IPS-NIHi11 (cell line): ENCODE measurements around the gene TRAPPC2.
"Not testable (repeated sequence)": the region's sequence is repeated elsewhere in the genome, so short reads cannot be mapped to it uniquely, and the experiment has no call there.

Experiments
- DNase-seq: peaks from one replicate; pipeline ENCODE4 v3.0.0; 2012; ENCODE audit warnings: mixed read lengths, low spot score

TRAPPC2 gene

GRCh38 chrX:13698432-13698831 lies 36.0 kb downstream of the TRAPPC2 start:
- DNase-seq = no peak

GRCh38 chrX:13697976-13698375 lies 36.4 kb downstream of the TRAPPC2 start:
- no peak for DNase-seq

GRCh38 chrX:13697455-13697854 lies 37.0 kb downstream of the TRAPPC2 start:
- no peak for DNase-seq

- no peak for DNase-seq
These were observed 38.8 kb downstream of the TRAPPC2 start for GRCh38 chrX:13695601-13696115.

GRCh38 chrX:13694983-13695382 lies 39.4 kb downstream of the TRAPPC2 start:
- DNase-seq = no peak

- no peak for DNase-seq
These were observed 40.1 kb downstream of the TRAPPC2 start for GRCh38 chrX:13694359-13694758.

GRCh38 chrX:13693341-13693961 lies 41.0 kb downstream of the TRAPPC2 start:
- DNase-seq = peak; percentile 10

- DNase-seq = no peak
These were observed 41.6 kb downstream of the TRAPPC2 start for GRCh38 chrX:13692771-13693231.

GRCh38 chrX:13691841-13692371 lies 42.5 kb downstream of the TRAPPC2 start:
- DNase-seq = no peak

GRCh38 chrX:13690836-13691235 lies 43.6 kb downstream of the TRAPPC2 start:
- DNase-seq = no peak

GRCh38 chrX:13689741-13690211 lies 44.6 kb downstream of the TRAPPC2 start:
- DNase-seq = no peak

- DNase-seq = peak; percentile 89
These were observed 45.3 kb downstream of the TRAPPC2 start, which contains the start of gene RAB9A for GRCh38 chrX:13688958-13689740. Gene RAB9A (plus strand): TSS chrX:13689128. CDS start chrX:13708747, 19,619 bp downstream.

- no peak for DNase-seq
These were observed 45.9 kb downstream of the TRAPPC2 start for GRCh38 chrX:13688384-13688957.

GRCh38 chrX:13687203-13687602 lies 47.2 kb downstream of the TRAPPC2 start:
- DNase-seq = no peak

- no peak for DNase-seq
These were observed 49.2 kb downstream of the TRAPPC2 start for GRCh38 chrX:13685126-13685763.

GRCh38 chrX:13684361-13684760 lies 50.1 kb downstream of the TRAPPC2 start:
- DNase-seq = no peak

GRCh38 chrX:13681595-13681994 lies 52.8 kb downstream of the TRAPPC2 start:
- DNase-seq = no peak

- not testable (repeated sequence) for DNase-seq
These were observed 54.7 kb downstream of the TRAPPC2 start for GRCh38 chrX:13679700-13680099.

GRCh38 chrX:13676885-13677284 lies 57.5 kb downstream of the TRAPPC2 start:
- DNase-seq = no peak

GRCh38 chrX:13673016-13673415 lies 61.4 kb downstream of the TRAPPC2 start:
- no peak for DNase-seq

GRCh38 chrX:13670197-13670596 lies 64.2 kb downstream of the TRAPPC2 start:
- no peak for DNase-seq

- DNase-seq = not testable (repeated sequence)
These were observed 64.7 kb downstream of the TRAPPC2 start for GRCh38 chrX:13669755-13670154.
